PC-9 (cell line): ENCODE results near the gene FBXO38.

Source experiments
- CTCF ChIP-seq: fragments of 200-600 bp; sonication (generic); conservative IDR thresholded peaks from 2 replicates; pipeline ENCODE4 v1.6.1; 2017; ENCODE audit warnings: mixed run types, antibody characterized with exemption, mild to moderate bottlenecking, moderate library complexity
- EZH2 ChIP-seq: fragments of 200-600 bp; sonication (generic); IDR thresholded peaks from 2 replicates; pipeline ENCODE4 v1.8.0; 2017; ENCODE audit warnings: antibody characterized with exemption, low read depth

DNA sequence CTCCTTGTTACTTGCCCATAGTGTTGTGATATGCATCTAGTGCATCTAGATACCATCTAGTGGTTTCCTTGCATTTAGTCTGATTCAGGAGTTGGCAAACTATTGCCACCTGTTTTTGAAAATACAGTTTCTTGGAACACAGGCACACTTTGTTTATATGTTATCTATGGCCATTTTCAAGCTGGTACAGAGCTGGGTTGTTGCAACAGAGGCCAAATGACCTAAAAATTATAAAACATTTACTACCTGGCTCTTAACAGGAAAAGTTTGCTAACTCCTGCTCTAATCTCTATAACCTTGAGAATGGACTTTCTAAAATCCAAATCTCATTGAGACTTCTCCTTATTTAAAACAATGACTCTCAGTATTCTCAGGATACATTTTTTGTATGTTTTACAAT, 19.4 kb upstream of the FBXO38 start:
- no peak for TF ChIP-seq CTCF
- no peak for TF ChIP-seq EZH2
